Stimulated activated CD4-positive, alpha-beta T cell treated with anti-CD3 and anti-CD28 coated beads, TNF-alpha, amount 100 ng/mL, for 1 hour (primary cell): ENCODE measurements around the gene IGSF22.
A peak's percentile ranks its signal among the peaks of the same experiment; 100 is the strongest.
"Not testable (repeated sequence)": the region's sequence is repeated elsewhere in the genome, so short reads cannot be mapped to it uniquely, and the experiment has no call there.

Experiments used
- DNase-seq, 3 donors: peaks; one replicate each; pipeline ENCODE4 v3.0.0-alpha.2; 2020; ENCODE audit warnings: low read depth in 3 of 3, low spot score in 1 of 3

IGSF22 gene

GRCh38 chr11:18692941-18693760, 32.8 kb downstream of the IGSF22 start:
- DNase-seq, result no peak

- DNase-seq, result not testable (repeated sequence)
Observed at GRCh38 chr11:18691467-18692140, 34.4 kb downstream of the IGSF22 start.

GRCh38 chr11:18684267-18684666, 41.7 kb downstream of the IGSF22 start:
- DNase-seq, result no peak

- DNase-seq, result no peak
Observed at GRCh38 chr11:18682466-18682865, 43.5 kb downstream of the IGSF22 start.

GRCh38 chr11:18681949-18682348, 44.0 kb downstream of the IGSF22 start:
- not testable (repeated sequence) for DNase-seq

GRCh38 chr11:18677560-18677959, 48.4 kb downstream of the IGSF22 start:
- DNase-seq, result no peak

- DNase-seq, result no peak
Observed at GRCh38 chr11:18676803-18677202, 49.2 kb downstream of the IGSF22 start.

- DNase-seq, result peak in 2 of 3 donors; percentile 13 to 21
Observed at GRCh38 chr11:18672209-18672608, 53.8 kb downstream of the IGSF22 start.

- DNase-seq, result no peak
Observed at GRCh38 chr11:18671246-18671645, 54.7 kb downstream of the IGSF22 start.

GRCh38 chr11:18669711-18670110, 56.3 kb downstream of the IGSF22 start:
- DNase-seq, result no peak

GRCh38 chr11:18669219-18669596, 56.8 kb downstream of the IGSF22 start:
- peak in 1 of 3 donors; percentile 1 for DNase-seq

GRCh38 chr11:18668131-18668530, 57.9 kb downstream of the IGSF22 start:
- no peak for DNase-seq

GRCh38 chr11:18665353-18665872, 60.6 kb downstream of the IGSF22 start:
- not testable (repeated sequence) for DNase-seq

GRCh38 chr11:18657673-18658072, 68.3 kb downstream of the IGSF22 start:
- DNase-seq, result no peak
